ENCODE measurements around the gene MCUB.

- no peak for TF ChIP-seq POLR2AphosphoS5 (IDR thresholded peaks at IDR 0.05; ENCODE audit: insufficient read depth, low read depth, low read length)
- no peak for TF ChIP-seq CTCF (IDR thresholded peaks at IDR 0.05; ENCODE audit: extremely low read depth in 1 of 2, insufficient read depth in 1 of 2, low read depth in 1 of 2, low read length in 2 of 2)
- TF ChIP-seq POLR2A (IDR thresholded peaks at IDR 0.05; ENCODE audit: low read depth, low read length) = no peak
- TF ChIP-seq JUN (IDR thresholded peaks at IDR 0.05; ENCODE audit: borderline replicate concordance, insufficient read depth, insufficient read length, low read depth) = no peak
Measured at GRCh38 chr4:109629775-109630174, 69.7 kb downstream of the MCUB start.

All from endothelial cell of umbilical vein (primary cell).